ENCODE data around the gene PLBD1. TPM values are rescaled to one million over a fixed set of nuclear protein-coding genes. Genes with fewer than 3 reads are reported as not detected.

Gene PLBD1
- 10 to 100 TPM in 2 of 4 donors, 1 to 10 TPM in 2; 7.8 to 44.9 (median 18.3) TPM for polyA plus RNA-seq
- long read RNA-seq, donor 1, transcript PLBD1-201 (11 exons, 2,426 nt), result major isoform, 35 of 109 reads
- long read RNA-seq, donor 1, partial matches to known transcripts, result 74 of 109 reads
- long read RNA-seq, donor 1, other reads (novel, unspliced or antisense), result 0 of 109 reads
- long read RNA-seq, donor 2, transcript PLBD1-201 (11 exons, 2,426 nt), result major isoform, 11 of 31 reads
- long read RNA-seq, donor 2, partial matches to known transcripts, result 20 of 31 reads
- long read RNA-seq, donor 2, other reads (novel, unspliced or antisense), result 0 of 31 reads
- long read RNA-seq, donor 3, transcript PLBD1-201 (11 exons, 2,426 nt), result major isoform, 5 of 44 reads
- long read RNA-seq, donor 3, partial matches to known transcripts, result 39 of 44 reads
- long read RNA-seq, donor 3, other reads (novel, unspliced or antisense), result 0 of 44 reads
- long read RNA-seq, donor 4, partial matches to known transcripts, result 0 of 2 reads
- long read RNA-seq, donor 4, other reads (novel, unspliced or antisense), result 0 of 2 reads
- long read RNA-seq, donor 5, partial matches to known transcripts, result 5 of 7 reads
- long read RNA-seq, donor 5, other reads (novel, unspliced or antisense), result 0 of 7 reads
- long read RNA-seq, donor 6, transcript PLBD1-201 (11 exons, 2,426 nt), result major isoform, 7 of 32 reads
- long read RNA-seq, donor 6, partial matches to known transcripts, result 25 of 32 reads
- long read RNA-seq, donor 6, other reads (novel, unspliced or antisense), result 0 of 32 reads
- long read RNA-seq, donor 7, result 0 reads
- long read RNA-seq, donor 8, partial matches to known transcripts, result 0 of 1 reads
- long read RNA-seq, donor 8, other reads (novel, unspliced or antisense), result 0 of 1 reads
- long read RNA-seq, donor 9, partial matches to known transcripts, result 0 of 1 reads
- long read RNA-seq, donor 9, other reads (novel, unspliced or antisense), result 0 of 1 reads
- long read RNA-seq, donor 10, transcript PLBD1-201 (11 exons, 2,426 nt), result major isoform, 20 of 98 reads
- long read RNA-seq, donor 10, partial matches to known transcripts, result 78 of 98 reads
- long read RNA-seq, donor 10, other reads (novel, unspliced or antisense), result 0 of 98 reads

GRCh38 chr12:14567351-14568162, at the start of gene PLBD1:
Gene PLBD1 (minus strand): TSS chr12:14567883. CDS start chr12:14567696, 187 bp downstream.
- 5 to 6% (median 5%) methylated on average over 66 to 76 of the region's 76 CpGs for WGBS, 3 donors
- H3K27me3 ChIP-seq (ENCODE audit: control insufficient read depth in 3 of 3, insufficient read depth in 3 of 3, low read length in 3 of 3), result no peaks in the 10 kb centered on the region
- H3K27ac ChIP-seq (ENCODE audit: low read depth in 1 of 3, low read length in 2 of 3), result peak within 1 kb of the TSS; percentile 29 to 72 (median 64)
- no peak for FAIRE-seq
- H3K4me3 ChIP-seq (ENCODE audit: low read depth in 1 of 3, low read length in 3 of 3), result peak within 1 kb of the TSS; percentile 38 to 74 (median 69)
- DNase-seq, result peak; percentile 58 to 85
- H3K36me3 ChIP-seq (ENCODE audit: control insufficient read depth in 3 of 3, insufficient read depth in 2 of 3, low read depth in 1 of 3, low read length in 3 of 3), result no peaks in the 10 kb centered on the region
- no peaks in the 10 kb centered on the region for H3K9me3 ChIP-seq (ENCODE audit: control insufficient read depth in 2 of 2, insufficient read depth in 1 of 2, low read depth in 1 of 2, low read length in 1 of 2)
- peaks cover 3 to 7% (median 4%) of the 10 kb centered on the region in 3 donors for H3K4me1 ChIP-seq (ENCODE audit: control insufficient read depth in 3 of 3, insufficient read depth in 2 of 3, low read depth in 1 of 3, low read length in 2 of 3)

- WGBS, 3 donors, result 68 to 87% (median 81%) methylated on average over 3 of the region's 3 CpGs
- FAIRE-seq (no peak), DNase-seq (no peak)
- peaks cover 0 to 8% (median under 1%) of the 10 kb centered on the region in 3 donors for H3K4me1 ChIP-seq (ENCODE audit: control insufficient read depth in 3 of 3, insufficient read depth in 2 of 3, low read depth in 1 of 3, low read length in 2 of 3)
- H3K4me3 ChIP-seq (ENCODE audit: low read depth in 1 of 3, low read length in 3 of 3), result no peak overlapping the region
- H3K27ac ChIP-seq (ENCODE audit: low read depth in 1 of 3, low read length in 2 of 3), result no peak overlapping the region
- H3K27me3 ChIP-seq (ENCODE audit: control insufficient read depth in 3 of 3, insufficient read depth in 3 of 3, low read length in 3 of 3), result no peaks in the 10 kb centered on the region
- peaks cover 3 to 40% (median 28%) of the 10 kb centered on the region in 3 donors for H3K36me3 ChIP-seq (ENCODE audit: control insufficient read depth in 3 of 3, insufficient read depth in 2 of 3, low read depth in 1 of 3, low read length in 3 of 3)
- peaks cover 0 to 15% of the 10 kb centered on the region in 2 donors for H3K9me3 ChIP-seq (ENCODE audit: control insufficient read depth in 2 of 2, insufficient read depth in 1 of 2, low read depth in 1 of 2, low read length in 1 of 2)
Observed at GRCh38 chr12:14614704-14615121, 47.0 kb upstream of the PLBD1 start.

GRCh38 chr12:14613718-14614117, 46.0 kb upstream of the PLBD1 start:
- Histone ChIP-seq H3K36me3 (ENCODE audit: control insufficient read depth in 3 of 3, insufficient read depth in 2 of 3, low read depth in 1 of 3, low read length in 3 of 3) (peaks cover 3 to 36% (median 26%) of the 10 kb centered on the region in 3 donors), H3K4me3 (ENCODE audit: low read depth in 1 of 3, low read length in 3 of 3) (no peak overlapping the region), H3K4me1 (ENCODE audit: control insufficient read depth in 3 of 3, insufficient read depth in 2 of 3, low read depth in 1 of 3, low read length in 2 of 3) (no peaks in the 10 kb centered on the region), H3K27me3 (ENCODE audit: control insufficient read depth in 3 of 3, insufficient read depth in 3 of 3, low read length in 3 of 3) (no peaks in the 10 kb centered on the region), H3K9me3 (ENCODE audit: control insufficient read depth in 2 of 2, insufficient read depth in 1 of 2, low read depth in 1 of 2, low read length in 1 of 2) (peaks cover 0 to 15% of the 10 kb centered on the region in 2 donors), H3K27ac (ENCODE audit: low read depth in 1 of 3, low read length in 2 of 3) (peak overlapping the region in 2 of 3 donors; percentile 27 to 32)
- WGBS, 3 donors, result 69 to 88% (median 75%) methylated on average over 1 of the region's 1 CpG
- FAIRE-seq, result no peak
- no peak for DNase-seq

GRCh38 chr12:14612898-14613445, 45.3 kb upstream of the PLBD1 start:
- H3K4me3 ChIP-seq (ENCODE audit: low read depth in 1 of 3, low read length in 3 of 3), result no peak overlapping the region
- FAIRE-seq (no peak), DNase-seq (no peak)
- H3K27ac ChIP-seq (ENCODE audit: low read depth in 1 of 3, low read length in 2 of 3), result no peak overlapping the region
- 57 to 84% (median 70%) methylated on average over 3 of the region's 3 CpGs for WGBS, 3 donors
- H3K36me3 ChIP-seq (ENCODE audit: control insufficient read depth in 3 of 3, insufficient read depth in 2 of 3, low read depth in 1 of 3, low read length in 3 of 3), result peaks cover 3 to 36% (median 19%) of the 10 kb centered on the region in 3 donors
- H3K27me3 ChIP-seq (ENCODE audit: control insufficient read depth in 3 of 3, insufficient read depth in 3 of 3, low read length in 3 of 3), result no peaks in the 10 kb centered on the region
- H3K4me1 ChIP-seq (ENCODE audit: control insufficient read depth in 3 of 3, insufficient read depth in 2 of 3, low read depth in 1 of 3, low read length in 2 of 3), result no peaks in the 10 kb centered on the region
- H3K9me3 ChIP-seq (ENCODE audit: control insufficient read depth in 2 of 2, insufficient read depth in 1 of 2, low read depth in 1 of 2, low read length in 1 of 2), result peaks cover 0 to 15% of the 10 kb centered on the region in 2 donors

- no peak for FAIRE-seq
Observed at GRCh38 chr12:14612250-14612649, 44.6 kb upstream of the PLBD1 start.

GRCh38 chr12:14611640-14612203, 44.0 kb upstream of the PLBD1 start:
- no peak overlapping the region for H3K4me3 ChIP-seq (ENCODE audit: low read depth in 1 of 3, low read length in 3 of 3)
- H3K27me3 ChIP-seq (ENCODE audit: control insufficient read depth in 3 of 3, insufficient read depth in 3 of 3, low read length in 3 of 3), result no peaks in the 10 kb centered on the region
- peak in 1 of 2 donors; percentile 43 for DNase-seq
- WGBS, 3 donors, result 93 to 99% (median 95%) methylated on average over 3 of the region's 3 CpGs
- no peak for FAIRE-seq
- peaks cover 3 to 28% (median 10%) of the 10 kb centered on the region in 3 donors for H3K36me3 ChIP-seq (ENCODE audit: control insufficient read depth in 3 of 3, insufficient read depth in 2 of 3, low read depth in 1 of 3, low read length in 3 of 3)
- no peak overlapping the region for H3K27ac ChIP-seq (ENCODE audit: low read depth in 1 of 3, low read length in 2 of 3)
- H3K4me1 ChIP-seq (ENCODE audit: control insufficient read depth in 3 of 3, insufficient read depth in 2 of 3, low read depth in 1 of 3, low read length in 2 of 3), result no peaks in the 10 kb centered on the region
- peaks cover 0 to 15% of the 10 kb centered on the region in 2 donors for H3K9me3 ChIP-seq (ENCODE audit: control insufficient read depth in 2 of 2, insufficient read depth in 1 of 2, low read depth in 1 of 2, low read length in 1 of 2)

More at GRCh38 chr12:14612250-14612649, 44.6 kb upstream of the PLBD1 start:
- Histone ChIP-seq H3K27me3 (ENCODE audit: control insufficient read depth in 3 of 3, insufficient read depth in 3 of 3, low read length in 3 of 3) (no peaks in the 10 kb centered on the region), H3K4me3 (ENCODE audit: low read depth in 1 of 3, low read length in 3 of 3) (no peak overlapping the region), H3K9me3 (ENCODE audit: control insufficient read depth in 2 of 2, insufficient read depth in 1 of 2, low read depth in 1 of 2, low read length in 1 of 2) (peaks cover 0 to 15% of the 10 kb centered on the region in 2 donors), H3K4me1 (ENCODE audit: control insufficient read depth in 3 of 3, insufficient read depth in 2 of 3, low read depth in 1 of 3, low read length in 2 of 3) (no peaks in the 10 kb centered on the region), H3K27ac (ENCODE audit: low read depth in 1 of 3, low read length in 2 of 3) (no peak overlapping the region), H3K36me3 (ENCODE audit: control insufficient read depth in 3 of 3, insufficient read depth in 2 of 3, low read depth in 1 of 3, low read length in 3 of 3) (peaks cover 3 to 33% (median 15%) of the 10 kb centered on the region in 3 donors)
- peak in 1 of 2 donors; percentile 68 for DNase-seq
- 87 to 92% (median 91%) methylated on average over 3 of the region's 3 CpGs for WGBS, 3 donors

- peaks cover 0 to 10% of the 10 kb centered on the region in 2 donors for H3K9me3 ChIP-seq (ENCODE audit: control insufficient read depth in 2 of 2, insufficient read depth in 1 of 2, low read depth in 1 of 2, low read length in 1 of 2)
- FAIRE-seq, result no peak
Observed at GRCh38 chr12:14607568-14607967, 39.9 kb upstream of the PLBD1 start.

More at GRCh38 chr12:14607568-14607967, 39.9 kb upstream of the PLBD1 start:
- Histone ChIP-seq H3K36me3 (ENCODE audit: control insufficient read depth in 3 of 3, insufficient read depth in 2 of 3, low read depth in 1 of 3, low read length in 3 of 3) (peaks cover 0 to 3% (median 2%) of the 10 kb centered on the region in 3 donors), H3K27me3 (ENCODE audit: control insufficient read depth in 3 of 3, insufficient read depth in 3 of 3, low read length in 3 of 3) (no peaks in the 10 kb centered on the region), H3K4me3 (ENCODE audit: low read depth in 1 of 3, low read length in 3 of 3) (no peak overlapping the region), H3K4me1 (ENCODE audit: control insufficient read depth in 3 of 3, insufficient read depth in 2 of 3, low read depth in 1 of 3, low read length in 2 of 3) (no peaks in the 10 kb centered on the region), H3K27ac (ENCODE audit: low read depth in 1 of 3, low read length in 2 of 3) (no peak overlapping the region)
- no peak for DNase-seq

Measured in small intestine (tissue), 16 donors.